DMS 273 (cell line): ENCODE data around the gene CREB3.

Source experiments
- DNase-seq: peaks from one replicate; lab custom pipeline; 2025; ENCODE audit not compliant: unreplicated experiment; lab: John Stamatoyannopoulos, UW

CREB3 gene

DNA sequence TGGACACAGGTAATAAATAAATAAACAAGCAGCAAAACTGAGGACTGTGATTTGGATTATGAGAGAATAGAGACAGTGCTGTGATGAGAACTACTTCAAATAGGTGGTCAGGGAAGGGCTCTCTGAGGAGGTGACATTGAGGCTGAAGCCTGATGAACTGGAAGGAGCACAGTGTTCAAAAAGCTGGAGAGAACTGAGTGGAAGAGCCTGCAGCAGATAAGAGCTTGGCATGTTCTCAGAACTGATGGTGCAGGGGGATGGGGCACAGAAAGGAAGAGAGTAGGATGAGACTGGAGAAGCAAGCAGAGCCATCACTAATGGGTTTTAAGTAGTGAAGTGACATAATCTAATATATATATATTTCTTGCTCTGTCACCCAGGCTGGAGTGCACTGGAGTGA, 31.5 kb upstream of the CREB3 start:
- no peak for DNase-seq

DNA sequence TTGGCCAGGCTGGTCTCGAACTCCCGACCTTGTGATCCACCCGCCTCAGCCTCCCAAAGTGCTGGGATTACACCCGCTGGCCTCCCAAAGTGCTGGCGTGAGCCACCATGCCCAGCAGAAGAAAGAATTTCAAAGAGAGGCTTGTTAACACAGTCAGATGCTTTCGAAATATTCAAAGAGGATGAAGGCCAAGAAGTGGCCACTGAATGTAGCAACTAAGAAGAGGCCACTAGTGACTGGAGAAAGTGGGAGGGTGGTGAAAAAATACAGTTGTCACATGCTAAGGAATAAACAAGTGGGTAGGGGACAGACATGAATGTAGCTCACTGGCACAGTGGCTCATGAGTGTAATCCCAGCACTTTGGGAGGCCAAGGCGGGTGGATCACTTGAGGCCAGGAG, 29.8 kb upstream of the CREB3 start:
- DNase-seq = no peak

DNA sequence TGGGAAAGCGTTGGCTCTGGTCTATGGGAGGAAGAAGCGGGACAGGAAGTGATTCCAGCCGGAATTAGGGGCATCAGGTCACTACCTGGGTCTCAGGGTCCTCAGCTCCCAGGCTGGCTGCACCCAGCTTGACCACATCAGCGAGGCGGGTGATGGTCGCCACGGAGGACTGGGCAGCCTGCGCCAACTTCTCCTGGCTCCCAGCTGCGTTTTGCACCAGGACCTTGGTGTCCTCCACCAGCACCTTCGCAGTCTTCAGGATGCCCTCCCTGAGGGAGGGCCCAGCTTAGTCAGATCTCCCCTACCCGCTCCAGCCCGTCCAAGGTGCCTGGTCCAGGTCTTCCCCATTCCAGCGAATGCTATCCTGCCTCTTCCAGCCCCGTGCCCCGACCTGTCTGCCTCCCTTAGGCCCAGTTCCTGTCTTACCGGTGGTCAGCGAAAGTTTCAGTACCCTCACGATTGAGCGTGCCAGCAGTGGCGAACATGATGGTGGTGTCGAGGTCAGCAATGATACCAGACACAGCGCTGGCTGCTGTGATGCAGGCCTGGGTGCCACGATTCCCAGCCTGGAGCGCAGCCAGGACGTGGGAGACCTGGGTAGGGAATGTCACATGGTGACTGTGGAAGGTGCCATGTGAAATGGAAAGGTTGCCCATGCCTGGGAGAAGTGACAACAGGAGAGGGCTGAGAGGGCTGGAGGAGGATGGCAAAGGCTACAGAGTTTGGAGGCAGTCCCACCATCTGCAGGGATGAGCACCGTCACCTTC, 28.4 kb upstream of the CREB3 start:
- no peak for DNase-seq

DNA sequence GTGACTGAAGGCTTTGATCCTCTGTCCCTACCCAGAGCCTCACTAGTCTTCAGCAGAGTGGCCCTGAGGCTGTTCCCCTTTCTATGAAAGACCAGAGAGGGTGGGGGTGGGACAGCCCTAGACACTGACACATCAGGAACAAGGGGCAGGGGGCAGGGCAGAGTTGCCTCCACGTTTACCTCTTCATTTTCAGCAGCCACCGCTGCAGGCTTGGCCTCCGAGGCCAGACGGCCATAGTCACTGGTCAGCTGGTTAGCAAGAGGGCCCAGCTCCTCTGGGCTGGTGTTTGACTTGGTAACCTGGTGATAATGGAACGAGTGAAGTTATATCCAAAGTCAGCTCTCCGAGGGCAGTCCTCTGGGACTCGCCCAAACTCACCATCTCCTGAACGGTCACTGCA, 27.1 kb upstream of the CREB3 start:
- no peak for DNase-seq

DNA sequence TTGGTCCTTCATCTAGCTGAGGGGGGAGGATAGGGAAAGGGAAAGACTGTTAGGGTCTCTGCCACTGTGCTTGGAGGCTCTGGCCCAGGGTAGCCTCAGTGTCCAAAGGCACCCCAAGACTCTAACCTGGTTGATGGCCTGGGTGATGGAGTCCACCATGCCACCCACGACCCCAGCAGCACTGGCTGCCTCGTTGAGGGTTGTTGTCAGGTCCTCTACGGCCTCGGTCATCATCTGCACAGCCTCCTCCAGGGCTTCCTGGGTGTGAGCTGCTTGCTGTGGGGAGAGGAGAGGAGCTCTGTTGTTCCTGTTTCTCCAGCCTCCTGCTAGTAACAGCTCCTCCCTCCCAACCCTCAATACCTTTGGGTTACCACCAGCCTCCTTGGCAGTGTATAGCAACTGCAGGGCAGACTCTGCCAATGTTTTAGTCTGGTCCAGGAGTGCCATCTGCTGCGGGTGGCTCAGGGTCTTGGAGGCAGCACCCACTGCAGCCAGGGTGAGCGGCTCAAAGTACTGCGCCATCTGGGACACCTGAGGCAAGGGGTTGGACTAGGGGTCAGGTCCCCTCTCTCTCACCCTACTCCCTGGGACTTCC, 26.5 kb upstream of the CREB3 start:
- DNase-seq = peak; percentile 13

DNA sequence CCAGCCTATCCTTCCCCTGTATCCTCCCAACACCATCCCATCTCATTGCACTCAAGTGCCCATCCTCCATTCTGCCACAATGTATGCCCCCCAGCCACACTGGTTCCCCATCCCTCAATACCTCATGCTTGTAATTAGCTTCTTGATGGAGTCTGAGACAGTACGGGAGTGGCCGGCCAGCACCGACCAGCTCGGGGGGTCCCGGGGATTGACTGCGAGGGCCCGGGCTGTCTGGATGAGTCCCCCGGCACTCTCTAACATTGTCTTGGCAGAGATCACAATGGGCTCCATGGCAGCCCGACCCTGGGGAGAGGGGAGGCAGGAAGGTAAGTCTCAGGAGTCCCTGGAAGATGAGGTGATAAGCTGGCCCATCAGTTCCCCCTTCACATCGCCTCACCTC, 25.5 kb upstream of the CREB3 start:
- DNase-seq = no peak

DNA sequence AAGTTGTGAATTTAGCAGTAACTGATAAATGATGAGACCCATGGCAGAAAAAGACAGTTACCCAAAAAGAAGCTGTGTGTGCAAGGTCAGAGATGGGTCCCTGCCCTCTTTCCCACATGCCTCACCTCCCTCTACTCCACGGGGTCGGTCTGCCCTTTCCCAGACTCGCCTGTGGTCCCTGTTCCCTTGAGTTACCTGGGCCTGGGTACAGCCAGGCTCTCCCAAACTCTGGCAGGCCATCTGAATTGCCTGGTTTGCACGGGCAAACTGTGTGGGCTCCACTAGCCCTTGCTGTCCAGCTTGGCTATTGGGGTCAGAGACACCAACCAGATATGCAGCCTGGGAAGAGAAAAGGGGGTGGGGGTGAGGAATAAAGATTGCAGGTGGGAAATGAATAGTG, 24.3 kb upstream of the CREB3 start:
- DNase-seq = no peak

DNA sequence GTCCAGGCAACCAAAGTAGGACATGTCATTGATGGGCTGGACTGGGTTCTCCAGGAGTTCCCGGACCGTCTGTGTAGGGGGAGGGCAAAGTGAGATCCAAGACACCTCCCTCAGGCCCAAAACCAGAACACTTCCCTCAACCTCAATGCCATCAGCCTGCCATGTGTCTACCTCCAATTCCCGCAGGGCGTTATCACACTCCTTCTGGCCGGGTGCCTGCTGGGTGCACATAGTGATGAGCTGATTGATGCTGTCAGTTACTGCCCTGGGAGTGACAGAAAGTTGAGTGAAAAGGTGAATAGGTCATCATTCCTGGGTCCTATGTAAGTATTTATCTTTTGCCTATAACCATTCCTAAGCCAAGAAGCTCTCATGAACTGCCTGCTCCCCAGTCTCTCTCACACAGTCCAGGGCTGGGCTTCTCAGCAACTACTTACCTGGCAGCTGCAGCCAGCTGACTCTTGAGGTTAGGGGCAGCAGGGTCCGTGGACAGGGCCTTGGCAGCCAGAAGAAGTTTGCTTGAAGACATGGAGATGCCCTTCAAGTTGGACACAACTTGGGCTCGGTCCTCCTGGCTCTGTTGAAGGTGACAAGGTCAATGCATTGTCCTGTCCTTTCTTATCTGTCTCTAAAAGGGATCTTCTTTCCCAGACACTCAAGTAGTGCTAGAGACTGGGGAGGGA, 21.5 kb upstream of the CREB3 start:
- no peak for DNase-seq

DNA sequence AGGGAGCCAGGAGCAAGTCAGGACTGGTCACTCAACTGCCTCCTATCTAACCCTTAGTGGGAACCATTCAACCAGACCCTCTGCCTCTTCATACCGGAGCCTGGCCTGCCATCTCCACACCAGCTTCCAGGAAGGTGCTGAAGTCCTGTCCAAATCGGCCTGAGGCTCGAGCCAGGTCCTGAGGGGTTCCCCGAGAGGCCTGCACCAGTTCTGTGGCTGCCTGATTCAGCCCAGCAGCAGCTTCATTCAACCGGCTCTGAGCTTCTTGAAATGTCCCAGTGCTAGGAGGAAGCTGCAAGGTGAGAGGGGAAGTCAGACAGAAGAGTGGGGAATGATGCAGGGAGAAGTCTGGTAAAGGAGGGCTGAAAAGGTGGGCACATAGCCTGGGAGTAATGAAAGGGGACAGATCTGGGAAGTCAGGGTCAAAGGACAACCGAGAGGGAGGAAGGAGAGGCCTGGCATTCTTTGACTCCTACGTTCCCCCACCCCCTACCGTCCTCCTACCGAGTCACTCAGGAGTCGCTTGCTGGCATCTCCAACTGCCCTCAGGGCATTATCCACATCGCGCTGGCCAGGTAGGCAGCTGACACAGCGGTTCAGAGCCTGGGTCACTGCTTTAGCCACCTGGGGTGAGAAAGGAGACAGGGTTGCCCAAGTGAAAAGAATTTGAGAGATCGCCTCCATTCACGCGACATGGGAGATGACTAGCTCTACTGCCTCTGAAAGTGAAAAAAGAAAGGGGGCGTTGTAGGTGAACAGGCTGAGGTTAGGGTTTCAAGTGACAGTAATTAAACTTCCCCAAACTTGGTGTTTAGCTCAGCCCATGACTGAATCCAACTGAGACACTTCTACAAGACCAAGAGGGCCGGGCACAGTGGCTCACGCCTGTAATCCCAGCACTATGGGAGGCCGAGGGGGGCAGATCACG, 20.7 kb upstream of the CREB3 start:
- no peak for DNase-seq

DNA sequence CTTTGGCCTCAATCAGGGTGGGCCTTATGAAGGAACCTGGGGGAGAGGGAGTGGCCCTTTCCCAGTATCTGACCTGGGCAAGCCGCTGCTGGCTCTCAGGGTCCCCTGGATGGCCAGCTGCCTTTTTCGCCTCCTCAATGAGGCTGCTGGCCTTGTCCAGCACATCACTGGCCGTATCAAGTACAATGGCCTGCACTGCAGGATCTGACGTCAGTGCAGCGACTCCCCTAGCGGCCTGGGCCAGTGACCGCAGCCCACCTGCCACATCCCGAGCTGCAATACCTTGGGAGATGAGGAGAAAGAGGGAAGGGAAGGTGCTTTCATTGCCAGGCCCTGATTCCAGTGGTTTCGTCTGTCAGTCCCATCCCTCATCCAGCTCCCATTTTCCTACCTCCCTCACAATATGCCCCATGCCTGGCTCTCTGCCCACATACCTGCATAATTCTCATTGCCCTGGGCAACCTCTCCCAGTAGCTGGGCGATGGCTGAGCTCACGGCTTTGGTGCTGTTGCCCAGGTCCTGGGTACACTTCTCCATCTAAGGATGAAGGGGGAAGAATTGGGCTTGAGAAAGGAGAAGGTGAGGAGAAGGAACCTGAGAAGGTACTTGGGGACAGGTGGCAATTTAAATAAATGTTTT, 19.6 kb upstream of the CREB3 start:
- no peak for DNase-seq

DNA sequence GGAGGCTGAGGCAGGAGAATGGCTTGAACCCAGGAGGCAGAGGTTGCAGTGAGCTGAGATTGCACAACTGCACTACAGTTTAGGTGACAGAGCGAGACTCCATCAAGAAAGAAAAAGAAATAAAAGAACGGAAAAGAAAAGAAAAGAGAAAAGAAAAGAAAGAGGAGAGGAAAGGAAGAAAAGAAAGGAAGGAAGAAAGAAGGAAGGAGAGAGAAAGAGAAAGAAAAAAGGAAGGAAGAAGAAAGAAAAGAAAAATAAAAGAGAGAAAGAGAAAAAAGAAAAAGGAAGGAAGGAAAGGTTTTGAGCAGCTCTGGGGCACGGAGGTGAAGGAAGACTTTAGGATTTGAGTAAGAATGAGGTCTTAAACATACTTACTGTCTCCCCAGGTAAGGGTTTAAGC, 18.9 kb upstream of the CREB3 start:
- DNase-seq = no peak

DNA sequence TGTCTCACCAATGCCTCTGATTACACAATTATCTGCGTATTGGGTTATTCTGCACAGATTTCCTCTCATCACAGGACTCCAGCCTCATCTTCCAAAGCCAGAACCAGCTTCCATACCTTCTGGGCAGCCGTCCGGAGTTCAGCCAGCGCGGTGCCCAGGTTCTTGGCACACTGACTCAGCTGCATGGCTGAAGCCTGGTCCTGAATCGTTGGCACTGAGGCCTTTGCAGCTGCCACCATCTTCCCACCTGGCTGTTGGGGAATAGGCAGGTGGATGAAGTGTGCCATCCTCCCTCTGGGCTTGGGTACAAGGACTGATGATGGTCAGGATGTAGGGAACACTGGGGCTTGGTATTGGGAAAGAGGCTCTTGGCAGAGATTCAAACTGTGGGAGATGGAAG, 18.3 kb upstream of the CREB3 start:
- DNase-seq = no peak

DNA sequence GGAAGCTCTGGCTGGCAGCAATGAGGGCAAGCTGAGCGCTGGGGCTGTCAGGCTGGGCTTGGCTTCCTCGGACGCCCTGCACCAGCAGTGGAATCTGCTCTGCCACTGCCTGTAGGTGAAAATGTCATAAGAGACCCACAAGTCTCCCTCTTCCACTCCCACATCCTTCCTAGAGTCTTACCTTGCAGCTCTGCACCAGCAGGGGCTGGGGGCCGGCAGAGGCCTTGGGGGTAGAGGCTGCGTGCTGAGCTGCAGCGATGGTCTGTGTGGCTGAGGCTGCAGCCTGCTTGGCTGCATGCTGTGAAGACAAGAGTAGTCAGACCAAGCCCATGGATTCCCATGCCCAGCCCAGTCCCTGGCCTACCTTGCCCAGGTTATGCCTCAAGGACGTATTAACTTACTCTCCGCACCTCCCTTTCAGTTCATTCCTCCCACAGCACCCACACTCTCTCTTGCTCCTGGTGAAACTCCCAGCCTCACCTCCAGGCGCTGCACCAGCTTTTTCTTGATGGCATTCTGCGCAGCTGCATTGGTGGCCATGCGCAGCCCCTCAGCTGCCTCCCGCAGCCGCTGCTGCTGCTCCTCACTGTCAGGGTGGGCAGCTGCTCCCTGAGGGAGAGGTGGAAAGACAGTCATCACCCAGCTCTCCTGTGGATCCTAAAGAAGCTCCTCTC, 17.8 kb upstream of the CREB3 start:
- DNase-seq = no peak

DNA sequence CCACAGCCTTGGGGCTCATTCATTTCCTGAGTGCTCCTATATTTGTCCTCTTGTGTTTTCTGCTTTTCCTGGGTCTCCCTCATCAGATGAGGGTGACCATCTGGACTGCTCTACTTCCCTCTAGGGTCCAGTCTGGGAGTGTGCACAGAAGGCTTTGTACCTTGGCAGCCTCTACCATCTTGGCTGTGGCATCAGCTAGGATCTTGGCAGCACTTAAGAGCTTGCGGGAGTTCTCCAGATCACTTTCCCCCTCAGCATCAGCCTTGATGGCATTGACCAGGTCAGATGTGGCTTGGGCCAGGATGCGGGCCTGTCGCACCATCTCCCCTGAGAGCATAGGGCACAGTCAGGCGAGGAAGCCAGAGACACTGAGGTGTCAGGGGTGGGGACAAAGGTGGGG, 16.2 kb upstream of the CREB3 start:
- DNase-seq = peak; percentile 48

DNA sequence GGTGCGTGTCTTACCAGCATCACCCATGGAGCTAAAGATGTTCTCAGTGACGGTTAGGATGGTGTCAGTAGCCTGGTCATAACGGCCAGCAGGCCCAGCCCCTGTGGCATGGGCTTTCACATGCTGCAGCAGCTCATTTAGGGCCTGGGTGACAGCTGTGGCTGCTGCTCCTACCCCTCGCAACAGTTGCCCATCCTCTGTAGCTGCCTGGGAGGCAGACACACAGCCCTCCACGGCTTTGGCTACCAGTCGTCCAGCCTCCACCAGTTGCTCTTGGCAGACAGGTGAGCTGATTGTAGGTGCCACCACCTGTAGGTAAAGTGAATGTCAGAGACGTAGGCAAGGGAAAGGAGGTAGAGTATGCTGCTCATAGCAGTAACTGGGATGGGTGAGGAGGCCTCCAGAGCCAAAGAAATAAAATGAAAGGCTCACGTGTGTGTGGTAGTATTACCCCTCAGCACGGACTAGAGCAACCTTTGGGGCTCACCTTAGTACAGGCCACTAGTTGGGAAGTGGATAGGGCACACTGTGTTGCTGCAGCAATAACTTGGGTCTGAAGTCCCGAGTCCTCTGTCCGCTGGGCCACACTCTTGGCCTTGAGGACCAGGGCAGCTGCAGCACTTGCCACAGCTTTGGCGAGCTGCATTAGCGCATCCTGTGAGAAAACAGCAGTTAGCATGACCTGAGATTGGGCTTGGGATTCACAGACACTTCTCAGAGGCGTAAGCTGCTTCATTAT, 15.2 kb upstream of the CREB3 start:
- no peak for DNase-seq

DNA sequence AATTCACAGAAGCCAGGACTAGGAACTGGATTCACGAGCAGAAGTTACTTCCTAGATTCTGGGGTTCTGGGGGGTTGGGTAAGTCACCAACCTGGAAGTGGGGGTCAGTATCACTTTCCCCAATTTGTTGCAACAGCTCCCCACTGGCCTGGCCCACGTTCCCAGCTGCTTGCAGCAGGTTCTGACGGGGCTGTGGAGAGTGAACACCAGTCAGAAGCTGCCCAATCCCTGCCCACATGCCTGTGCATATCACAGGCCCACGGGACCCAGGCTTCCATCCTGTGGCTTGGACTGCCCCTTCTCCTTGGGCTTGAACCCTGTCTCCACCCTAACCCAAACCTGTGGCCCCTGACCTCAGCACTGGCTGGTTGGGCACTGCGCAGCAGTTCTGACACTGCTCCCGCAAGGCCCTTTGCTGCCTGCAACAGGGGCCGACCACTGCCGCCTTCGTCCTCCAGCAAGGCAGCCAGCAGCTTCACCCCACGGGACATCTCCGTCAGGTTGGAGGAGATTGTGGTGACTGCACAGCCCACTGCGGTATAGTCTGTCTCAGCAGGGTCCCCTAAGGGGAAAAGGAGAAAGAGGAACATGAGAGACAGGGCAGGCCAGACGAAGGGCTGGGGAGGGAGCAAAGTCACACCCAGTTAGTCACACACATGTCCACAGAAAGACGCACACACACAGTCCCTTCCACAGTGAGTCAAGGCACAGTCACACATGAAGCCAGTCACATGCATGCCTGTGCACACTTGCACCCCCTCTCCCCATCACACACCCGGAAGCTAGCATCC, 13.6 kb upstream of the CREB3 start:
- DNase-seq = no peak

DNA sequence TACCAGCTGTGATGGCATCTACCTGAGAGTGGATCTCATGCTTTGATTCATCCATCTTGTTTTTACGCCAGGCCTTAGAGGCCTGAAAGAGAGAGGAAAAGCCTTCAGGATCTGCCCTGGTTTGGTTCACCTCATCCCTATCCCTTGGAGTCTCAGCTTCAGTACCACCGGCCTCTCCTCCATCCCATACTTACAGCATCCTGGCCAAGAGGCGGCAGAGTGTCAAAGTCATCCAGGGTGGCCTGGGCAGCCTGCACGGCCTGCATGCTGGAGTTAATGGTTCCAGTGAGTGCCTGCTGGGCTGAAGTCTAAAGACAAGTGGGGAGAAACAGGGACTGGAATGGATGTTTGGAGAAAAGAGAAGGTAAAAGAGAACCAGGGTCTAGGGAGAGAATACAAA, 12.9 kb upstream of the CREB3 start:
- no peak for DNase-seq

DNA sequence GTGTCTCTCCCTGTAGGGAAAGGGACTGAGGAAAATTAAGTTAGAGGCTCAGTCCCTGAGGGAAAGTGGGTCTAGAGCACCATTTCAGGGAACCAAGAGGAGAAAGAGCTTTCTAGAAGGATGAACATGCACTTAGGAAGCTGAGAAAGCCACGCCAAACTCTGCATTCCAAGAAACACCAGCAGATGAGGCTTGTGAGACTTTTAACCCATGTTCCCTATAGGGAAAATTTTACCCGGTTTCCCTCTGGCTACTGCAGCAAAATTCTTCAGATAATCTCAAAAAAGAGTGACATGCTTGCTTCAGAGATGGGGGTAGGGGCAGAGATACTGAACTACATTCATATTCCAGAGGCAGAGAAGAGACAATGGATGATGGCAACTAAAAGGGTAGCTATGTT, 9.0 kb upstream of the CREB3 start:
- DNase-seq = no peak

DNA sequence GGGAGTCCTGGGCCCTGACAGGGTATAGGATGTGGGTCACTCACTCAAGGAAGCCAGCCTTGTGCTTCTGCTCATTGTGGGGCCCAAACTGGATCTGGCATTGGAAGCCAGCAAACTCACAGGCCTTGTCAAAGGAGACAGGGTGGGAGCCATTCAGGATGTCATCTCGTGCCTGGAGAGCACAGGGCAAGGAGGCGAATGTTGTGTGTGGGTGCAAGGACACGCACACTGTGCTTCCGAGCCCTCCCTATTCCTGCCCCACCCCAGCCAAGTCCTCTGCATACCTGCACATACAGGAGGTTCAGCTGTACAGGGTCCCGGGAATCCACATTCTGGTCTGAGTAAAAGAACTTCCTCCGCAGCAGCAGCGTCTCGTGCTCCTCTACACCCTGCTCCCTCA, 8.6 kb upstream of the CREB3 start:
- no peak for DNase-seq
